HG03196 (cell line): ENCODE data around the gene PHYHD1.
"Not testable (repeated sequence)": the region's sequence is repeated elsewhere in the genome, so short reads cannot be mapped to it uniquely, and the experiment has no call there.

Experiments used
- ATAC-seq: cut with Tn5 transposase; IDR thresholded peaks from one replicate; pipeline ENCODE4 v1.9.1; 2021; ENCODE audit not compliant: unreplicated experiment

Gene PHYHD1

GRCh38 chr9:128947527-128948301 is 26.9 kb downstream of the PHYHD1 start, which contains the start of the genes DOLK and NUP188:
TSS of gene DOLK (minus strand) at chr9:128947603. CDS start at chr9:128947303, 300 bp downstream.
TSS of gene NUP188 (plus strand) at chr9:128947699. CDS start at chr9:128947720, 21 bp downstream.
- peak; percentile 78 for ATAC-seq

GRCh38 chr9:128961403-128961802 is 40.6 kb downstream of the PHYHD1 start:
- not testable (repeated sequence) for ATAC-seq

- no peak for ATAC-seq
These were observed 48.7 kb downstream of the PHYHD1 start for GRCh38 chr9:128969491-128969890.

- no peak for ATAC-seq
These were observed 52.2 kb downstream of the PHYHD1 start for GRCh38 chr9:128972956-128973355.

- ATAC-seq: no peak
These were observed 58.3 kb downstream of the PHYHD1 start for GRCh38 chr9:128979111-128979510.

- no peak for ATAC-seq
These were observed 62.8 kb downstream of the PHYHD1 start for GRCh38 chr9:128983536-128983935.

GRCh38 chr9:128986671-128987070 is 65.9 kb downstream of the PHYHD1 start:
- ATAC-seq: no peak

- no peak for ATAC-seq
These were observed 67.0 kb downstream of the PHYHD1 start for GRCh38 chr9:128987805-128988204.
